KG1 (cell line): ENCODE results near the gene SMIM41.
A peak's percentile ranks its signal among the peaks of the same experiment; 100 is the strongest.

Experiments used
- DNase-seq: peaks from one replicate; lab custom pipeline; 2025; lab: John Stamatoyannopoulos, UW

Gene SMIM41

DNA sequence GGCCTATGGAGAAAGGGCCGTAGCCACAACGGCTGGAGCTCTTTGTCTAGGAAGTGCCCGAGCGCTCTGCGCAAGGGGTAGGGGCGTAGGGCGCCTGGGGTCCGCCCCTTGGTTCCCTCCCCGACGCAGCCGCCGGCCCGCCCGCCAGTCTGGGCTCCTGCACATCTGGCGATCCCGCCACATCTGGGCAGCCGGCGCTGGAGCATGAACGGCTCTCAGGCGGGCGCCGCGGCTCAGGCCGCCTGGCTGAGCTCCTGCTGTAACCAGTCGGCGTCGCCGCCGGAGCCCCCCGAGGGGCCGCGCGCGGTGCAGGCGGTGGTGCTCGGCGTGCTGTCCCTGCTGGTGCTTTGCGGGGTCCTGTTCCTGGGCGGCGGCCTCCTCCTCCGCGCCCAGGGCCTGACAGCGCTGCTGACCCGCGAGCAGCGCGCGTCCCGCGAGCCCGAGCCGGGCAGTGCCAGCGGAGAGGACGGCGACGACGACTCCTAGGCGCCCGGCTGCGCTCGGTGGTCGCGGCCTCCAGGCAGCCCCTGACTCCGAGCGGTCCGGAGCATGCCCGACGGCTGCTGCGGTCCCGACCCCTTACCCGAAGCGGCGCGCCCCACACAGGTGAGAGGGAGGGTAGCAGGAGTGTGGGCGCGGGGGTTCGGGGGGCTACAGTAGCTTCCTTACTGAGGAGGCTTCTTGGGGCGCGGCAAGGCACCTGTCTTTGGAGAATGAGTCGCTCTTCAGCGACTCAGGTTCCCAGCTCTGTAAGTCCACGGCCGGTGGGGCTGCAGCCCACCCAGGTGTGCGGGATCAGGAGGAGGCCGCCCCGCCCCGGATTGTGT, at the start of gene SMIM41:
SMIM41 (plus strand) TSS at position 129 of the 827 bp plus-strand sequence; CDS start at position 205, 76 bp downstream.
- DNase-seq = no peak

GRCh38 chr12:52032446-52032803, 47.1 kb upstream of the SMIM41 start:
- DNase-seq = no peak

DNA sequence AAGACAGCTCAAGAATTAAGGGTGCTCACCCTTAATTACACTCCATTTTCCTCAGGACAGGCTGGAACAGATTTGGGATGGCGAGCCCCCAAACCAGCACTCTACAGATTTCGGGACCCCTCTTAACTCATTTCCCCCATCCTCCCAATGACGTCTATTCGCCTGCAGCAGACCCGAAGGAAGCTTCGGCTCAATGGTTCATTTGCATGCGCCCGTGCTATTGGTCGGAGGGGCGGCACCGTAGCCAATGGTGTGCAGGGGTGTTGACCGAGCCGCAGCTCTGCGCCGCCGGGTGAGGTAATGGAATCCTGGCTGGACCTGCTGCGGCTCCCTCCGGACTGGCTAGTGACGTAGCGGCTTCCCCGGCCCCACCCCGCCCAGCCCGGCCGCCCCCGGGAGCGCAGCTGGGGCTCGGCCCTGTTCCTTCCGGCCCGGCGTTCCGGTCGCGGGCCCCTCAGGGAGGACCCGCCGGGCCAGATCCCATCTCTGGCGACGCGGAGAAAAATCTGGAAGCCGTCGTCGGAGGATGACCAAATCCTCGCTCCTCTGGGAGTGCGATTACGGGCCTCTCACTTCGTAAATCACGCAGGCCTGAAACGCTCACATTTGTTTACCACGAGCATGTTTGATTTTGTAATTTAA, 46.6 kb upstream of the SMIM41 start:
- peak; percentile 11 for DNase-seq

DNA sequence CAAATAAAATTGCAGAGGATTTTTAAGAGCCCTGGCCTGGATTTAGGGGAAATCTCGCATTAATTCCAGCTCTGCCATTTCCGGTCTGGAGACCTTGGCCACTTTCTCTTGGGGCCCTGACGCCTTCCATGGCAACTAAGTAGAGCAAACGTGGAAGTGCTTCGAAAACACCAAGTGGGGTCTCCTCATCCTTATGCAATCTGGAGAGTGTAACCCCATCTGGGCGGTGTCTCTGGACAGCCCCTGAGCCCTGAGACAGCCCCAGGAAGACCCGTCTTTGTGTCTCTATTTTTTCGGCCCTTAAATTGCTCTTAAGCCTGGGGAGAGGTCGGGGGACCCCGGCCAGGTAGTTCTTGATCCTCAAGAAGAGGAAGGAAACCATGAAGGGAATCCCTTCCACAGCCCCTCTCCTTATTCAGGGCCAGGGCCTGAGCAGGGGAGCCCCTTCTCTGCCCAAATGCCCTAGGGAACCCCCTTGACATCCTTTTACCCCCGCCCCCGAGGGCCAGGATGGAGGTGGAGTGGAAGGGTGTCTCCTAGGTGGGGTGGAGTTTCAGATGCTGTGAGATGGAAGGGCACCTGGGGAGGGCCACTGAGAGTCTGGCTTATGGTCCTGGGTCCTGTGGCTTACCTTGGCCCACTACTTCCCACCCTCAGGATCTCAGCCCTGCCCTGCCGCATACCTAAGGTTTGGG, 45.9 kb upstream of the SMIM41 start:
- DNase-seq = no peak

DNA sequence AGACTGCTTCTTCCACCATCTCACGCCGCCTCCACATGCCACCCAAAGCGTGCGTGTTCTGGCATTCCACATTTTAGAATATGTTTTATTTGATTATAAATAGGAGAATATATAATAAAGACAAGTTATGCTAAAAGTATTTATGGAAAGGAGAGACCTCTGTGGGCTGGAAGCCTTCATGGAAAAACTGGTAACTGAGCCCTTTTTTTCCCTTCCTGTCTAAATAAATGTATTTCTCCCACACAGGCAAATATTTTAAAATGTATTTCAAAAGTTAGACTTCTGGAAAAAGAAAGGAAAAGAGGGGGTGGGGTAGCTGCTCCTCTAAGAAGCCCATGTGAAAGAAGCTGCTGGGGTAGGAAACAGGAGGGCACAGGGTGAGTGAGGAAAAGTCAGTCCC, 44.3 kb upstream of the SMIM41 start:
- no peak for DNase-seq

DNA sequence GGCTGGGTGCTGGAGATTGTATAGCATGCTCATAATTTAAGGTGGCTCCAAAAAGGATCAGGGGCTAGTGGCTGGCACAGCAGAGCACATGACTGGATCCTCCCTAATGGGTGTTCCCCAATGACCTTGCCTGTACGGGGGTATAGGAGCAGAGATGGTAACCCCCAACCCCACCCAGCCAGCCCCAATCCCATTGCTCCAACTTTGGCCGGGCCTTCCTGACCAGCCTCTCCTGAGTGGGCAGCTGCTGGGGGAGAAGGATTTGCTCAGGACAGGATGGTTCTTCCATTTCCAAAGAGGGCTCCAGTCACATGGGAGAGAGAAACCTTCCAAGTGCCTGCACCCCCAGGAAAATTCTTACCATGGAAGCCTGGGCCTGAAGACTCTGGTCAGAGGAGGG, 43.6 kb upstream of the SMIM41 start:
- DNase-seq = no peak

DNA sequence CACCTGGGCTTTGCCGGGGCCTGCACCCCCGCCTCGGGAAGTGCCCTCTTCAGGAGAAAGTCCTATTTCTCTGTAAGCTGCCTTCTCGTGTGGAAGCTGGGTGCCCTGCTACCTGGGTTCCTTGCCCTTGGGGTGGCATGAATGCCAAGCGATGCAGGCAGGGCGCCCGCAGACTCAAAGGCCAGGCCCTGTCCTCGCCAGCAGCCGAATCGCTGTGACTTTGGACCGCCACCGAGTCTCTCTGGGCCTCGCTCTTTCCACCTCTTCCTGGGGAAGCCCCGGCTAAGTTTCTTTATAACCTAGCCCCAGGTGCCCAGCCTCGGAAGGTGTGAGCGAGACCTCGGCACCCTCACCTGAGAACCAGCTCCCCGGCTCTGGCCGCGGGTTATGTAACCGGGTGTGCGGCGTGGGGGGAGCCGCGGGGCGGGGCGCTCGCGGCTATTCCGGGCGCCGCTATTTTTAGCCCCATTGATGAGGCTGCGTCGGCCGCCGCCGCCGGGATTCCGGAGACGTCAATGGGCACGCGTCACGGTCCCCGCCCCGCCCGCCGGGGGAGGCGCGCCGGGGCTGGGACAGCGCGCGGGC, 42.8 kb upstream of the SMIM41 start:
- DNase-seq = no peak

- DNase-seq = no peak
These were observed 42.1 kb upstream of the SMIM41 start for GRCh38 chr12:52037248-52037861.

DNA sequence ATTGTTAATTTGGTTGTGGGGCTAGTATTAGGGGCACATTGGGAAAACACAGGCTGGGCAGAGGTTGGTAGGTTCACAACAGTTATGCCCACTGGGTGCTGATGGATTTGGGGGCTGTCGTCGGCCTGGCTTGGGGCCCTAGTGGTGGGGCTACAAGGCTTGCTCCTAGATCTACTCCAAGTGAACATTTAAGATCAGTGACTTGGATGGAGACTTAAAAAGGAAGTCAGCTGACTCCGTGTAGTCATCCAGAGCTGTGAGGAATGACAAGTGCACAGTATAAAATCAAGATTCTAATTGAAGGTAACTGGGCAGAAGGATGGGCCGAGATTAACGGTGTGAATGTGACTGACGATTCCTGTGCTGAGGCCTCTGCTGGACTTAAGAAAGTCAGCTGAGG, 41.1 kb upstream of the SMIM41 start:
- DNase-seq = no peak

- no peak for DNase-seq
These were observed 38.5 kb upstream of the SMIM41 start for GRCh38 chr12:52041035-52041434.

GRCh38 chr12:52041695-52042123, 37.8 kb upstream of the SMIM41 start:
- no peak for DNase-seq

GRCh38 chr12:52042706-52043385, 36.7 kb upstream of the SMIM41 start:
- no peak for DNase-seq

DNA sequence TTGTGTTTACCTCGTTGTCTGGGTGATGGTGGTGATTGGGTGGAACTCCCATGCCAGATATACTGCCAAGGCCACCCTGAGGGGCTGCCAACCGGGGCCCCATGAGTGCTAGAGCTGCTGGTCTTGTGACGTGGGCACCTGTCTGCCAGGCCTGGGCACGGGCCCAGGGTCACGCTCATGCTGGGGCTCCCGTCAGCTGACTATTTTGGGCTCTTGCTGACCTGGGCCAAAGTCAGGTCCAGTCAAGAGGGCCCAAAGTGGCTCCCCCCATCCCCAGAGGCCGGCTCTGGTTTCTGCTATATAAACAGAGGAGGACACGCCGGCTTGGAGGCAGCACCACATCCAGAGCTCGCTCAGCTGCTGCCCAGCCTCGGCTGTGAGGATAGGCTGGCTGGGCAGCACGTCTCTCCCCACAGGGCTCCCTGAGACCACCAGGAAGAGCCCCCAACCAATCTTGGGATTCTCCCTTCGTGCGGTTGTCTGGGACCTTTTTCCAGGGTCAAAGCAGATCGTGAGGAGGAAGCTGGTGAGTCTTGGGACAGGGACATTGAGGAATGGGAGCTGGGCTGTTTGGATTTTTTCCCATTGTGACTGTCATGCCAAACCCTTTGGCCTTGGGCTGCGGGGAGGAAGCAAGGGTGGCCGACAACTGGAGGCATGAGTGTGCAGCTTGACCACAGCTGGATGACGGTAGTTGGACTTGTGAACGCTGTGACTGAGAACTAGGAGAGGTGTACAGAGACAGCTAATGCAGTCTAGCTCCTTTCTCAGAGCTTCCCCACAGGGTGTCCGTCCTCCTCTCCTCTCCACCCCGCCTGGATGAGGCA, 35.9 kb upstream of the SMIM41 start:
- DNase-seq = no peak

- no peak for DNase-seq
These were observed 35.1 kb upstream of the SMIM41 start for GRCh38 chr12:52044292-52044983.

DNA sequence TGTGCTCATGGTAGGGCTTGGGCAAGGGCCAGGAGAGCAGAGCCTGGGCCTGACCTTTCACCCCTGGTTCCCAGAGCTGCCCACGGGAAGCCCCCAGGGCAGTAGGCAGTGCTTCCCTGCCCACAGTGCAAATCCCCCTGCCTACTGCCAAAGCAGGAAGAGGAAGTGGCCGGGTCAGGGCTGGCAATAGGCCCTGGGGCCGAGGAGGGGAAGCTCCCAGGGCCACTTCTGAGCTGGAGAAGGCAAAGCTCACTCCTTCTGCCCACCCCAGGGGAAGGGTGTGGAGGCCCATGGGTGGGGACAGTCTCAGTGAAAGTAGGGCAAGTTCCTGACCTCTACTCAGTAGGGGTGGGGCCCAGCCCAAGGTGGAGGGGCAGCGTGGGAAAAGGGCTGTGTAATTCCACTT, 33.7 kb upstream of the SMIM41 start:
- DNase-seq = no peak

DNA sequence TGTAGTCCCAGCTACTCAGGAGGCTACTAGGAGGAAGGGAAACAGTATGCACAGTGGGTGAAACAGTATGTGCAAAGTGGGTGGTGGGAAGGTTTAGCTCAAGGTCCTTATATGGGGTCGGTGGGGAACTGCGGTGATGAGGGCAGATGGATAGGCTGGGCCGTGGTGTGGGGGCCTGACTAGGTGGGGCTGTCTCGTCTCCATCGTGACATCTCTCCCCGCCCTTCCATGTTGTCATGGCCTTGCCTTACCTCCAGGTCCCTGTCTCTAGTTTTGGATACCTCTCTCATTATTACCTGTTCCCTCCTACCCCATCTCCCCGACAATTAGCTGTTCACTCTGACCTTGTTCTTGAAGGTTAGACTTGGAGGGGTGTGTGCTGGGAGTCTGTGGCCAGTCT, 32.6 kb upstream of the SMIM41 start:
- DNase-seq = no peak

- no peak for DNase-seq
These were observed 30.2 kb upstream of the SMIM41 start for GRCh38 chr12:52049286-52049685.

DNA sequence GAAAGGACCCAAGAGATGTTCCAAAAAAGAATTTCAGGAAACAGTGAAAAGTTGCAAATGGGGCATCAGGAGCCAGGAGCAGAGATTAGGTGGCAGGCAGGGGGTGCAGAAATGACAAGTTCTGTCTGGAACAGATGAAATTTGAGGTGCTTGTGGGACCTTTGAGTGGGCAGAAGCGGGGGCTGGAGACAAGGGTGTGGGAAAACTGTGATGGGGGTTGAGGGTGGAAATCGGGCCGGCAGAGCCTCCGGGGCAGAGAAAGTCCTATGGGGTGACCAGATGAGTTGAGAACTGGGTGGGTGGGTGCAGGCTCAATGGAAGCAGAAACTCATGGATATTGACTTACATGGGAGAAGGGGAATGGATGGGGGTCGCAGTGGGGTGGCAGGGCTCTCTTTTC, 29.8 kb upstream of the SMIM41 start:
- DNase-seq = no peak

- DNase-seq = no peak
These were observed 29.3 kb upstream of the SMIM41 start for GRCh38 chr12:52050116-52050757.
